SK-N-DZ (cell line): ENCODE measurements around the gene HIPK2.
"Not testable (repeated sequence)": the region's sequence is repeated elsewhere in the genome, so short reads cannot be mapped to it uniquely, and the experiment has no call there.

Experiments
- DNase-seq: peaks from one replicate; pipeline ENCODE4 v3.0.0-alpha.2; 2015; ENCODE audit warnings: low spot score

HIPK2 gene

GRCh38 chr7:139570119-139570518, 207.7 kb downstream of the HIPK2 start:
- no peak for DNase-seq

GRCh38 chr7:139568813-139569490, 208.8 kb downstream of the HIPK2 start:
- DNase-seq, result no peak

- no peak for DNase-seq
Observed at GRCh38 chr7:139568346-139568675, 209.5 kb downstream of the HIPK2 start.

- DNase-seq, result no peak
Observed at GRCh38 chr7:139567647-139568345, 210.0 kb downstream of the HIPK2 start.

- DNase-seq, result no peak
Observed at GRCh38 chr7:139566736-139567646, 210.8 kb downstream of the HIPK2 start.

- no peak for DNase-seq
Observed at GRCh38 chr7:139566075-139566474, 211.7 kb downstream of the HIPK2 start.

- DNase-seq, result no peak
Observed at GRCh38 chr7:139563856-139564255, 213.9 kb downstream of the HIPK2 start.

- no peak for DNase-seq
Observed at GRCh38 chr7:139562961-139563565, 214.7 kb downstream of the HIPK2 start.

GRCh38 chr7:139562491-139562890, 215.3 kb downstream of the HIPK2 start:
- no peak for DNase-seq

GRCh38 chr7:139560678-139561077, 217.1 kb downstream of the HIPK2 start:
- DNase-seq, result no peak

GRCh38 chr7:139560199-139560598, 217.6 kb downstream of the HIPK2 start:
- DNase-seq, result no peak

- no peak for DNase-seq
Observed at GRCh38 chr7:139559364-139560105, 218.3 kb downstream of the HIPK2 start.

GRCh38 chr7:139557857-139558581, 219.8 kb downstream of the HIPK2 start:
- no peak for DNase-seq

- DNase-seq, result not testable (repeated sequence)
Observed at GRCh38 chr7:139553991-139554700, 223.7 kb downstream of the HIPK2 start.

GRCh38 chr7:139548302-139549028, 229.3 kb downstream of the HIPK2 start:
- DNase-seq, result no peak

- DNase-seq, result no peak
Observed at GRCh38 chr7:139544645-139545044, 233.2 kb downstream of the HIPK2 start.

- peak; percentile 60 for DNase-seq
Observed at GRCh38 chr7:139543801-139544603, 233.8 kb downstream of the HIPK2 start.
